ENCODE results near the gene RAPGEF1.

DNA sequence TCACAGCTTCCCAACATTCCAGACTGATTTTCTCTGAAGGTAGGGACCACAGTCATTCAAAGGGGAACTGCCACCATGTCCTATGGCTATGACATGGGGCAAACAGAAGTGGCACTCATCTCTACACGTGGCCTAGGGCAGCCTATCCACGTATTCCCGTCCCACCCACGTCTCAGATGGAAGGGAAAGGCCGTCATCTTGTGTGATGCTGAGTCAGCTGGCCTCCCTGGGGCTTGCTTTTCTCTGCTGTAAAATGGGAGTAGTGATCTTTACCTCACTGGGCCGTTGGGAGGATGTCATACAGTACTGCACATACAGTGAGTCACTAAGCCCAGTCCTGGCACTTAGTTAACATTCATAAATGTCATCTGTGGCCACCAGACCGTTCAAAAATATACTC is 72.3 kb downstream of the RAPGEF1 start:
- TF ChIP-seq, protein P1, sequence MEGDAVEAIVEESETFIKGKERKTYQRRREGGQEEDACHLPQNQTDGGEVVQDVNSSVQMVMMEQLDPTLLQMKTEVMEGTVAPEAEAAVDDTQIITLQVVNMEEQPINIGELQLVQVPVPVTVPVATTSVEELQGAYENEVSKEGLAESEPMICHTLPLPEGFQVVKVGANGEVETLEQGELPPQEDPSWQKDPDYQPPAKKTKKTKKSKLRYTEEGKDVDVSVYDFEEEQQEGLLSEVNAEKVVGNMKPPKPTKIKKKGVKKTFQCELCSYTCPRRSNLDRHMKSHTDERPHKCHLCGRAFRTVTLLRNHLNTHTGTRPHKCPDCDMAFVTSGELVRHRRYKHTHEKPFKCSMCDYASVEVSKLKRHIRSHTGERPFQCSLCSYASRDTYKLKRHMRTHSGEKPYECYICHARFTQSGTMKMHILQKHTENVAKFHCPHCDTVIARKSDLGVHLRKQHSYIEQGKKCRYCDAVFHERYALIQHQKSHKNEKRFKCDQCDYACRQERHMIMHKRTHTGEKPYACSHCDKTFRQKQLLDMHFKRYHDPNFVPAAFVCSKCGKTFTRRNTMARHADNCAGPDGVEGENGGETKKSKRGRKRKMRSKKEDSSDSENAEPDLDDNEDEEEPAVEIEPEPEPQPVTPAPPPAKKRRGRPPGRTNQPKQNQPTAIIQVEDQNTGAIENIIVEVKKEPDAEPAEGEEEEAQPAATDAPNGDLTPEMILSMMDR (conservative IDR thresholded peaks at IDR 0.05; ENCODE audit: low read depth in 2 of 2), result no peak
- no peak for TF ChIP-seq CREB1 (CRISPR knock-in tag; IDR thresholded peaks at IDR 0.05; ENCODE audit: low read depth)
- TF ChIP-seq POLR2AphosphoS5 (IDR thresholded peaks at IDR 0.05; ENCODE audit: low read depth), result no peak
- no peak for TF ChIP-seq EZH2 (IDR thresholded peaks at IDR 0.05; ENCODE audit: low read depth, unreplicated experiment)
- TF ChIP-seq, protein P2, sequence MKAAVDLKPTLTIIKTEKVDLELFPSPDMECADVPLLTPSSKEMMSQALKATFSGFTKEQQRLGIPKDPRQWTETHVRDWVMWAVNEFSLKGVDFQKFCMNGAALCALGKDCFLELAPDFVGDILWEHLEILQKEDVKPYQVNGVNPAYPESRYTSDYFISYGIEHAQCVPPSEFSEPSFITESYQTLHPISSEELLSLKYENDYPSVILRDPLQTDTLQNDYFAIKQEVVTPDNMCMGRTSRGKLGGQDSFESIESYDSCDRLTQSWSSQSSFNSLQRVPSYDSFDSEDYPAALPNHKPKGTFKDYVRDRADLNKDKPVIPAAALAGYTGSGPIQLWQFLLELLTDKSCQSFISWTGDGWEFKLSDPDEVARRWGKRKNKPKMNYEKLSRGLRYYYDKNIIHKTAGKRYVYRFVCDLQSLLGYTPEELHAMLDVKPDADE (IDR thresholded peaks at IDR 0.05), result no peak
- TF ChIP-seq, protein P3, sequence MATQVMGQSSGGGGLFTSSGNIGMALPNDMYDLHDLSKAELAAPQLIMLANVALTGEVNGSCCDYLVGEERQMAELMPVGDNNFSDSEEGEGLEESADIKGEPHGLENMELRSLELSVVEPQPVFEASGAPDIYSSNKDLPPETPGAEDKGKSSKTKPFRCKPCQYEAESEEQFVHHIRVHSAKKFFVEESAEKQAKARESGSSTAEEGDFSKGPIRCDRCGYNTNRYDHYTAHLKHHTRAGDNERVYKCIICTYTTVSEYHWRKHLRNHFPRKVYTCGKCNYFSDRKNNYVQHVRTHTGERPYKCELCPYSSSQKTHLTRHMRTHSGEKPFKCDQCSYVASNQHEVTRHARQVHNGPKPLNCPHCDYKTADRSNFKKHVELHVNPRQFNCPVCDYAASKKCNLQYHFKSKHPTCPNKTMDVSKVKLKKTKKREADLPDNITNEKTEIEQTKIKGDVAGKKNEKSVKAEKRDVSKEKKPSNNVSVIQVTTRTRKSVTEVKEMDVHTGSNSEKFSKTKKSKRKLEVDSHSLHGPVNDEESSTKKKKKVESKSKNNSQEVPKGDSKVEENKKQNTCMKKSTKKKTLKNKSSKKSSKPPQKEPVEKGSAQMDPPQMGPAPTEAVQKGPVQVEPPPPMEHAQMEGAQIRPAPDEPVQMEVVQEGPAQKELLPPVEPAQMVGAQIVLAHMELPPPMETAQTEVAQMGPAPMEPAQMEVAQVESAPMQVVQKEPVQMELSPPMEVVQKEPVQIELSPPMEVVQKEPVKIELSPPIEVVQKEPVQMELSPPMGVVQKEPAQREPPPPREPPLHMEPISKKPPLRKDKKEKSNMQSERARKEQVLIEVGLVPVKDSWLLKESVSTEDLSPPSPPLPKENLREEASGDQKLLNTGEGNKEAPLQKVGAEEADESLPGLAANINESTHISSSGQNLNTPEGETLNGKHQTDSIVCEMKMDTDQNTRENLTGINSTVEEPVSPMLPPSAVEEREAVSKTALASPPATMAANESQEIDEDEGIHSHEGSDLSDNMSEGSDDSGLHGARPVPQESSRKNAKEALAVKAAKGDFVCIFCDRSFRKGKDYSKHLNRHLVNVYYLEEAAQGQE (IDR thresholded peaks at IDR 0.05; ENCODE audit: unreplicated experiment), result no peak
- TF ChIP-seq JUNB (IDR thresholded peaks at IDR 0.05; ENCODE audit: unreplicated experiment), result no peak
